ENCODE data around the gene PARP16.
A peak's percentile ranks its signal among the peaks of the same experiment; 100 is the strongest.

Gene PARP16

DNA sequence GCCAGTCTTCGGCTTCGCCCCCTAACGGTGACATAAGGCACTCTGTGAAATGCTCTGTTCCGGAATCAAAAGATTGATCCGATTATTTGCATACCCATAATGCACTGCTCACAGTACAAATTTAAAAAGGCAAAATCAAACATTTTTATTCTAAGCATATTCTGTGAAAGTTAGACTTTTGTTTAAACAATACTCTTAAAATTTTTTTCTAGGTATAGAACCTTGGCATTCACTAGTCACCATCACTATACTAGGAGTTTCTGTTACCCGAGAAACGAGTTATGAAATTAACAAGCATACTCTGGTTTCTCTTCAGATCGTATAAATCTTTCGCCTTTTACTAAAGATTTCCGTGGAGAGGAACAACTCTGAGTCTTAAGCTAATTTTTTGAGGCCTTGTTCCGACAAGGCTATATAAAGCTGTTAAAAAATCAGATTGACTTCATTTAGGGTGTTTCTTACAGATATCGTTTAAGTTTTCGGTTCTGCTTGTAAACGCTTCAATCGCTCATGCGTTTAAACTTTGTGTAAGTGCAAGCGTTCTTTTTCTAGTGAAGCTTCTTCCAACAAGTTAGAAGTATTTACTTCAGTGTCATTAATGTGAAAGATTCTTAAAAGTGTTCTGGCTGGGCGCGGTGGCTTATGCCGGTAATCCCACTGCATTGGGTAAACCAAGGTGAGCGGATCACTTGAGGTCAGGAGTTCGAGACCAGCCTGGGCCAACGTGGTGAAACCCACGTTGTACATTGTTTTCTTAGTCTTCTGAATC is 17.9 kb upstream of the PARP16 start, which contains the start of gene RNU5B-1:
TSS of gene RNU5B-1 (plus strand) at position 297 of the 769 bp plus-strand sequence.
- no peaks in the 10 kb centered on the region for H3K36me3 ChIP-seq (ENCODE audit: insufficient read depth, low read length)
- peaks cover 3% of the 10 kb centered on the region; the same call in 1 of the 2 replicates for H3K4me1 ChIP-seq (ENCODE audit: insufficient read depth, low read length)
- no peaks in the 10 kb centered on the region for H3K9me3 ChIP-seq (ENCODE audit: control insufficient read depth, insufficient read depth, low read length)
- peak within 1 kb of the TSS; percentile 72 for H3K9ac ChIP-seq (ENCODE audit: low read depth, low read length)

DNA sequence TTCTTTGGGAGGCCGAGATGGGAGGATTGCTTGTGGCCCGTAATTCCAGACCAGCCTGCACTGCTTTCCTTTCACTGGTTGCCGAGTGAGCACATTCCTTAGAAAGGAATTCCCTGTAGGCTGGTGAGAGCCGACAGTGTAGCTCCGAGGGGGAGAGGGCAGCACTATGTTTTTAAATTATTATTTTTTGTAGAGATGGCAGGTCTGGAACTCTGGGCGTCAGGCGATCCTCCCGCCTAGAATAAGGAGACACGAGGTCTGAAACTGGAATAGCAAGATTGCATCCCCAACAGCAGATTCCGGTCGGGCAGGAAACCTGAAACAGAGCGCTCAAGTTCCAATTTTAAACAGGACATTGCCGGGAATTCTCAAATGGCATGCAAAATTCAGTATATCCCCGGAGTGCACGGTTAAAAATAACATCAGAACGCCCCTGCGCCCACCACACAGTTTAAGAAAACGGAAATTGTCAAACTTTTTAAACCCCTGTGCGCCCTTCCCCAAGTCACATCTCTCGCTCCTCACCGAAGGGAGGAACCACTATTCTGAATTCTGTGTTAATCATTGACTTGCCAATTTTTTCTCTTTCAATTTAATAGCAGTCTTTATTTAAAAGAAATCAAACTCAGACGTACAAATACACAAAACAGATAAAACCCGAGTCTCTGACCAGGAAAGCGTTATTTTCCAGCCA is 17.2 kb upstream of the PARP16 start:
- Histone ChIP-seq H3K9ac (ENCODE audit: low read depth, low read length) (peak overlapping the region; percentile 72), H3K36me3 (ENCODE audit: insufficient read depth, low read length) (no peaks in the 10 kb centered on the region), H3K9me3 (ENCODE audit: control insufficient read depth, insufficient read depth, low read length) (no peaks in the 10 kb centered on the region), H3K4me1 (ENCODE audit: insufficient read depth, low read length) (peaks cover 3% of the 10 kb centered on the region; the same call in 1 of the 2 replicates)

DNA sequence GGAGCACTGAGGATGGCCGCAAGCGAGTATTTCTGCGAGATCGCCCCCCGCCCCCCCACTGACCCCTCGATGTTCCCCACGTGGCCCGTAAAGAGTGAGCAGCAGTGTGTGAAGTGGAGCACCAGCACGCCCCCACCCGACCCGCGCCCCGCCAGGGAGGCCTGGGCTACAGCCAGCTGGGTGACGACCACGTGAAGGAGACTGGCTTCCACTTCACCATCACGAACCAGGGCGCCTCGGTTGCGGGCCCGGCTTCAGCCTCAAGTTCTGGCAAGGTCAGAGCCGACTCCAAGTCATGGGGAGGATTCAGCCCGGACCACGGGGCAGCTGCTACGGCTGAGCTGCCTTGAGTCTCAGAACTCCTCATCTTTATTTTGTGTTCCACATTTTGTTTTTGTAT is 15.4 kb upstream of the PARP16 start:
- Histone ChIP-seq H3K4me1 (ENCODE audit: insufficient read depth, low read length) (peaks cover 3% of the 10 kb centered on the region; the same call in 1 of the 2 replicates), H3K9me3 (ENCODE audit: control insufficient read depth, insufficient read depth, low read length) (no peaks in the 10 kb centered on the region), H3K36me3 (ENCODE audit: insufficient read depth, low read length) (no peaks in the 10 kb centered on the region), H3K9ac (ENCODE audit: low read depth, low read length) (no peak overlapping the region)

DNA sequence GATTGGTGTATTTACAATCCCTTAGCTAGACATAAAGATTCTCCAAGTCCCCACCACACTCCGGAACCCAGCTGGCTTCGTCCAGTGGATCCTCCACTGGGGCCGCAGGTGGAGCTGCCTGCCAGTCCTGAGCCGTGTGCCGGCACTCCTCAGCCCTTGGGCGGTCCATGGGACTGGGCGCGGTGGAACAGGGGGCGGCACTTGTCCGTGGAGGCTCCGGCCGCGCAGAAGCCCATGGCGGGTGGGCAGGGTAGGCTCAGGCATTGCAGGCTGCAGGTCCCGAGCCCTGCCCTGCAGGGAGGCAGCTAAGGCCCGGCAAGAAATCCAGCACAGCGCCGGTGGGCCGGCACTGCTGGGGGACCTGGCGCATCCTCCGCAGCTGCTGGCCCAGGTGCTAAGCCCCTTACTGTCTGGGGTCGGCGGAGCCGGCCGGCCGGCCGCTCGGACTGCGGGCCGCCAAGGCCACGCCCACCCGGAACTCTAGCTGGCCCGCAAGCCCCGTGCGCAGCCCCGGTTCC is 14.3 kb upstream of the PARP16 start:
- peak overlapping the region; percentile 57 for H3K9ac ChIP-seq (ENCODE audit: low read depth, low read length)
- H3K36me3 ChIP-seq (ENCODE audit: insufficient read depth, low read length): no peaks in the 10 kb centered on the region
- peaks cover 3% of the 10 kb centered on the region; the same call in 1 of the 2 replicates for H3K4me1 ChIP-seq (ENCODE audit: insufficient read depth, low read length)
- no peaks in the 10 kb centered on the region for H3K9me3 ChIP-seq (ENCODE audit: control insufficient read depth, insufficient read depth, low read length)

DNA sequence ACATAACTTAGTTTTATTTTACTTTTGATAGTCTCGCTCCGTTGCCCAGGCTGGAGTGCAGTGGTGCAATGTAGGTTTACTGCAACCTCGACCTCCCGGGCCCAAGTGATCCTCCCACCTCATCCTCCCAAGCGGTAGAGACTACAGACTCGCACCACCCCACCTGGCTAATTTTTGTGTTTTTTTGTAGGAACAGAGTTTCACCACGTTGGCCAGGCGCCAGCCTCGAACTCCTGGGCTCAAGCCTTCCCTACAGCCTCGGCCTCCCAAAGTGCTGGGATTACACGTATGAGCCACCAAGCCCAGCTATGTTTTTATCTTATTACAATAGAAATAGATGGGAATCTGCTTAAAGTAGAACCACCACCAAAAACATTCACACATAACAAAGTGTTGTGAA is 12.0 kb upstream of the PARP16 start:
- no peaks in the 10 kb centered on the region for H3K9me3 ChIP-seq (ENCODE audit: control insufficient read depth, insufficient read depth, low read length)
- peak overlapping the region; percentile 90; the same call in 1 of the 2 replicates for H3K9ac ChIP-seq (ENCODE audit: low read depth, low read length)

DNA sequence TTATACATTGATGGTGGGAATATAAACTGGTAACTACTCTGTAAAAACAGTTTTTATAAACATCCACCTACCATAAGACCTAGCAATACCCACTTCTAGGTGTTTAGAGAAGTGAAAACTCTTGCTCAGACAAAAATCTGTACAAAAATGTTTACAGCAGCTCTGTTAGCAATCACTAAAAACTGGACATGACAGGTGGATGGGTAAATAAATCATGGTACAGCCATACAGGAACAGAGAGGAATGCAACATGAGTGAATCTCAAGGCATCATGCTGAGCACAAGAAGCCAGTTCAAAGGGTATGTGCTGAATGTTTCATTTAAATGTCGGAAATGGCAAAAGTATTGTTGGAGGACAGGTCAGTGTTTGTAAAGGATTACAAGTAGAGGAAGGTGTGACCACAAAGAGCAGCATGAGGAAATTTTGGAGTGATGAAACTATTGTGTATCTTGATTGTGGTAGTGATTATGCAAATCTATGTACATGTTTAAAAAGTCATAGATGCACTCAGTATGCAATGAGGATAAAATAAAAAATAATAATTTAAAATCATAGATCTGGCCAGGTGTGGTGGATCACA is 6.3 kb upstream of the PARP16 start:
- Histone ChIP-seq H3K9ac (ENCODE audit: low read depth, low read length) (no peak overlapping the region), H3K9me3 (ENCODE audit: control insufficient read depth, insufficient read depth, low read length) (no peaks in the 10 kb centered on the region), H3K36me3 (ENCODE audit: insufficient read depth, low read length) (no peaks in the 10 kb centered on the region), H3K4me1 (ENCODE audit: insufficient read depth, low read length) (no peaks in the 10 kb centered on the region)

More for the DNA sequence above, 12.0 kb upstream of the PARP16 start:
- Histone ChIP-seq H3K36me3 (ENCODE audit: insufficient read depth, low read length) (no peaks in the 10 kb centered on the region), H3K4me1 (ENCODE audit: insufficient read depth, low read length) (no peaks in the 10 kb centered on the region; the same call in 1 of the 2 replicates)

DNA sequence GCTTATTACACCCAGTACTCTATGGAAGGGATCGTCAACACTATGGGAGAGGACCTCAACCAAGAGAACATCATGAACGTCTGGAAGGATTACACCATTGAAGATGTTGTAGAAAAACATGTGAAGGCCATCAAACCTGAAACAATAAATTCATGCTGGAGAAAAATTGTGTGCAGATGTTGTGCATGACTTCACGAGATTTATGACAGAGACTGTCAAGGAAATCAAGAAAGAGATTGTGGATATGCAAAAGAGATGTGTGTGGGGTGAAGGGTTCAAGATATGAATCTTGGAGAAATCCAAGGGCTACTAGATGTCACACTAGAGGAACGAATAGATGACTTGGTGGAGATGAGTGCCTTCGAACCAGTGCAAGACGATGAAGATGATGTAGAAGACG is 3.5 kb upstream of the PARP16 start:
- no peak overlapping the region for H3K9ac ChIP-seq (ENCODE audit: low read depth, low read length)
- peaks cover 12% of the 10 kb centered on the region for H3K4me1 ChIP-seq (ENCODE audit: insufficient read depth, low read length)
- no peaks in the 10 kb centered on the region for H3K9me3 ChIP-seq (ENCODE audit: control insufficient read depth, insufficient read depth, low read length)

DNA sequence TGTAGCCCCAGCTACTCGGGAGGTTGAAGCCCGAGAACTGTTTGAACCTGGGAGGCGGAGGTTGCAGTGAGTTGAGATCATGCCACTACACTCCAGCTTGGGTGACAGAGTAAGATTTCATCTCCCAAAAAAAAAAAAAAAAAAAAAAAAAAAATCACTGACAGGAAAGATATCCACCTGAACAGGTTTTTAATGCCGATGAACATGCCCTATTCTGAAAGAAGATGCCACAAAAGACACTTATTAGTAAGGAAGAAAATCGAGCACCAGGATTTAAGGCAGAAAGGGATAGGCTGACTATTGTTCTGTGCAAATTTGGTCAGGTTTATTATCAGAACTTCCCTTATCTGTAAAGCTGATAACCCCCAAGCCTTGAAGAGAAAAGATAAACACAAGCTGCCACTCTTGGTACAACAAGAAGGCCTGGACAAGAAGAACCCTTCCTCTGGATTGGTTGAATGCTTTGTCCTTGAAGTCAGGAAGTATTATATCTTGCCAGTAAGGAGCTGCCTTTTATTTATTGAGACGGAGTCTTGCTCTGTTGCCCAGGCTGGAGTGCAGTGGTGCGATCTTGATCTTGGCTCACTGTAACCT is 2.7 kb upstream of the PARP16 start:
- Histone ChIP-seq H3K9me3 (ENCODE audit: control insufficient read depth, insufficient read depth, low read length) (no peaks in the 10 kb centered on the region), H3K9ac (ENCODE audit: low read depth, low read length) (no peak overlapping the region), H3K36me3 (ENCODE audit: insufficient read depth, low read length) (no peaks in the 10 kb centered on the region), H3K4me1 (ENCODE audit: insufficient read depth, low read length) (peaks cover 12% of the 10 kb centered on the region)

More for the DNA sequence above, 3.5 kb upstream of the PARP16 start:
- H3K36me3 ChIP-seq (ENCODE audit: insufficient read depth, low read length): no peaks in the 10 kb centered on the region

DNA sequence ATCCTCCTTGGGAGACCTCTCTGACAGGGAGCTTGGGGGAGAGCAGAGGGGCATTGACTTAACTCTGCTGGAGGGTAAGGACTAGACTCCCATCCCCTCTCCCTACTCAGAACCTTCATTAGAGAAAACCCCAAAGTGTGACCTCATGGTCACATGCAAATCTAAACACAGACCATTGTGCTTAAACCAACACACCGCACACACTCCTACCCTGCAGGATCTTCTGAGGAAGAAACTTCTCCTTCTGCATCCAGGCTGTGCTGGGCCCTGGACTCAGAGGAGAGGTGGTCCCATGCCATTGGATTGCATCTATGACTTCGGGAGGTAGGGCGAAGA is 805 bp upstream of the PARP16 start:
- no peak overlapping the region; the same call in 1 of the 2 replicates for H3K9ac ChIP-seq (ENCODE audit: low read depth, low read length)
- H3K9me3 ChIP-seq (ENCODE audit: control insufficient read depth, insufficient read depth, low read length): no peaks in the 10 kb centered on the region
- peaks cover 12% of the 10 kb centered on the region for H3K4me1 ChIP-seq (ENCODE audit: insufficient read depth, low read length)
- no peaks in the 10 kb centered on the region for H3K36me3 ChIP-seq (ENCODE audit: insufficient read depth, low read length)

DNA sequence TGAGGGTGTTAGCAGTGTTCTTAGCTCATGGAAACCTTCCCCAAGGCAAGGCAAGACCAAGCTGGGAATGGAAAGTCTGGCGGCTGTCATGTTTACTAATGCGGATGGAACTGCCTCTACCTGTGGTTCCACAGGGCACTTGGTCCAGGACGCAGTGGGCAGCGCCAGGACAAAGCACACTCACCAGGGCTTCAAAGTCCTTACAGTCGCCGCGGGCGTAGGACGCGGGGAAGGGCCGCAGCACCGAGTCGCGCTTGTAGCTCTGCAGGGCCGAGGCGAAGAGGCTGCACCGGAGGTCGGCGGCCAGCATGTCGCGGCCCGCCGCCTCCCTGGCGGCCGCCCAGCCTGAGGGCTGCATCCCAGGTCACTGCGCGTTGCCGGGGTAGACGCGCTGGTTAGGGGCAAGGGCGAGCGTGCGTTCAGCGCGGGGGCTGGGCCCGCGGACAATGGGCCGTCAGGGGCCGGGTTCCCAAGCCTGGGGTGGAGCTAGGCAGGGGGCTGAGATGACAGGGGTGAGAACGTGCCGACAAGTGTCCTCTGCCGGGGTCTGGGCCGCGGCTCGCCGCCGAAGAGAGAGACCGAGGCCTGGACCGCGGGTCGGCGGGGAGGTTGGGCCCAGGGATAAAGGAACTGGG is 497 bp downstream of the PARP16 start:
- Histone ChIP-seq H3K9ac (ENCODE audit: low read depth, low read length) (peak overlapping the region; percentile 68), H3K4me1 (ENCODE audit: insufficient read depth, low read length) (peaks cover 12% of the 10 kb centered on the region), H3K36me3 (ENCODE audit: insufficient read depth, low read length) (no peaks in the 10 kb centered on the region), H3K9me3 (ENCODE audit: control insufficient read depth, insufficient read depth, low read length) (no peaks in the 10 kb centered on the region)

DNA sequence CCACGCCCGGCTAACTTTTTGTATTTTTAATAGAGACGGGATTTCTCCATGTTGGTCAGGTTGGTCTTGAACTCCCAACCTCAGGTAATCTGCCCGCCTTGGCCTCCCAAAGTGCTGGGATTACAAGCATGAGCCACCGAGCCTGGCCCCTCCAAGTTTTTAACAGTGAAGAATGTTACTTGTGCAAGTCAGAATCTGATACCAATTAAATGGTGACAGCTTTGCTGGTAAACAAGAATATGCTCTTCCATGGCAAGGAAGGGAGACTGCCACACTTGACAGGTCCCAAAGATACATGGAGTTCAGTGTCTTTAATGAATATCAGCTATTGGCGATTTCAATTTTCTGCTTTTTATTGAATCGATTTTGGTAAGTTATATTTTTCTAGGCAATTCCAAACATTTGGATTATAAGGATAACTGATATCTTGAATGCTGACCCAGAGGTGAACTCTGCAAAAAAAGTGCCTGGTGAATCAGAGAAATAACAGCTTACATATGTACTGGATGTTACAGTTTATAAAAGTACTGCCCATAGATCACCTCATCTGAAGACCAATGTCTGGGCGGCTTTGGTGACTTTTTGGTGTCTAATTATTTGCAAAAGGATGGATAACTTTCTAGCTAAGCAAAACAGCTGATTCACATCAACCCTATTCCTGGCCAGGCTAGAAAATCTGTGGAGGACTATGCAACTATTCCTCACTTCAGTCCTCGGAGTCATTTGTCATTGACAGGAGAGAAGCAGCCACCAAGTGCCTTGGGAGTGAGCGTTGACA is 1.2 kb downstream of the PARP16 start:
- no peaks in the 10 kb centered on the region for H3K36me3 ChIP-seq (ENCODE audit: insufficient read depth, low read length)
- H3K9me3 ChIP-seq (ENCODE audit: control insufficient read depth, insufficient read depth, low read length): no peaks in the 10 kb centered on the region
- H3K9ac ChIP-seq (ENCODE audit: low read depth, low read length): peak overlapping the region; percentile 68
- H3K4me1 ChIP-seq (ENCODE audit: insufficient read depth, low read length): peaks cover 12% of the 10 kb centered on the region

DNA sequence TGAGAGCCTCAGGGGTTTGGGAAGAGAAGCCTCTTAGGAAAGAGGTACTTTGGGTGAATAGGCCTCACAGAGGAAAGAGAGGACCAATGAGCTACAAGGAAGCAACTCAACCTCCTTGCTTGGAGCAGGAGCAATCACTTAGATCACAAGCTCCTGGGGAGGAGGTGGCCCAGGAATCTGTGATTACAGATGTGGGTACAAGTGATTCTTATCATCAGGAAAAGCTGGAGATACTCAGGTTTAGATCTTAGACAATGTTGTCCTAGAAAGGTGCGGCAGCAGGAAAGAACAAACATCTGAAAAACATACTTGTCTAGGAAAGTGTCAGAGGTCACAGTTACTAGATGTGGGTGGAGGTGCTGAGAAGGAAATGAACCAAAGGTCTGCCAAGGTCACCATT is 8.2 kb downstream of the PARP16 start:
- Histone ChIP-seq H3K9ac (ENCODE audit: low read depth, low read length) (no peak overlapping the region), H3K36me3 (ENCODE audit: insufficient read depth, low read length) (no peaks in the 10 kb centered on the region; the same call in 1 of the 2 replicates), H3K9me3 (ENCODE audit: control insufficient read depth, insufficient read depth, low read length) (no peaks in the 10 kb centered on the region)

DNA sequence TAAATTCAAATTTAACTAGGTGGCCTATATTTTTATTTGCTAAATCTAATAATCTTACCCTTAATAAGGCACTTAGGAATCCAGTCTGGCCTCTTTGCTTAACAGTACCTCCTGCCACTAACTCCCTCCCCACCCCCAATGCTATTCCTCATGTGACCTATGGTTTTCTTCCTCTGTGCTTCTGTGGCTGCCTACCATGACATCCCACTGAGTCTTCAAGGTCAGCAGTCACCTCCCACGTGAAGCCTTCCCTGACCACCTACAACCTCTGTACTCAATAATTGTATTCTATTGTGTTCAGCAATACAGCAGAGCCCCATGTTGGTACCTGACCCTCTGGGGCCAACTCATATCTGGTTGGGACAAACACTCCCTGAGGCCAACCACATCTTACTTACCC is 9.7 kb downstream of the PARP16 start:
- Histone ChIP-seq H3K9ac (ENCODE audit: low read depth, low read length) (no peak overlapping the region), H3K4me1 (ENCODE audit: insufficient read depth, low read length) (no peaks in the 10 kb centered on the region), H3K9me3 (ENCODE audit: control insufficient read depth, insufficient read depth, low read length) (no peaks in the 10 kb centered on the region), H3K36me3 (ENCODE audit: insufficient read depth, low read length) (no peaks in the 10 kb centered on the region; the same call in 1 of the 2 replicates)

More for the DNA sequence above, 8.2 kb downstream of the PARP16 start:
- no peaks in the 10 kb centered on the region for H3K4me1 ChIP-seq (ENCODE audit: insufficient read depth, low read length)

Data from ES-I3 (cell line).